Ishikawa (cell line): ENCODE measurements around the gene HSD11B1.

Experiments
- CEBPB ChIP-seq: IDR thresholded peaks from 2 replicates; pipeline ENCODE4 v1.6.1; 2012
- CREB1 ChIP-seq: IDR thresholded peaks from 2 replicates; pipeline ENCODE4 v1.6.1; 2012; ENCODE audit warnings: low read depth
- EGR1 ChIP-seq: IDR thresholded peaks from 2 replicates; pipeline ENCODE4 v1.6.1; 2012
- EP300 ChIP-seq: IDR thresholded peaks from 2 replicates; pipeline ENCODE4 v1.6.1; 2012; ENCODE audit warnings: borderline replicate concordance
- FOXM1 ChIP-seq: IDR thresholded peaks from 2 replicates; pipeline ENCODE4 v1.6.1; 2012; ENCODE audit warnings: low read depth, borderline replicate concordance
- MAX ChIP-seq: IDR thresholded peaks from 2 replicates; pipeline ENCODE4 v1.6.1; 2012
- NFIC ChIP-seq: IDR thresholded peaks from 2 replicates; pipeline ENCODE4 v1.6.1; 2012
- RAD21 ChIP-seq: IDR thresholded peaks from 2 replicates; pipeline ENCODE4 v1.6.1; 2012; ENCODE audit warnings: low read depth
- REST ChIP-seq: IDR thresholded peaks from 2 replicates; pipeline ENCODE4 v1.6.1; 2012; ENCODE audit warnings: low read depth, mild to moderate bottlenecking
- TAF1 ChIP-seq: IDR thresholded peaks from 2 replicates; pipeline ENCODE4 v1.6.1; 2012; ENCODE audit warnings: low read depth, mild to moderate bottlenecking
- TCF12 ChIP-seq: IDR thresholded peaks from 2 replicates; pipeline ENCODE4 v1.6.1; 2012; ENCODE audit warnings: low read depth
- TEAD4 ChIP-seq: IDR thresholded peaks from 2 replicates; pipeline ENCODE4 v1.6.1; 2012
- YY1 ChIP-seq: IDR thresholded peaks from 2 replicates; pipeline ENCODE4 v1.6.1; 2012; ENCODE audit warnings: low read depth
- ZBTB7A ChIP-seq: IDR thresholded peaks from 2 replicates; pipeline ENCODE4 v1.6.1; 2012; ENCODE audit warnings: low read depth
- TF ChIP-seq, protein P1 (sequence below): IDR thresholded peaks from 2 replicates; pipeline ENCODE4 v1.6.1; 2012

Gene HSD11B1

DNA sequence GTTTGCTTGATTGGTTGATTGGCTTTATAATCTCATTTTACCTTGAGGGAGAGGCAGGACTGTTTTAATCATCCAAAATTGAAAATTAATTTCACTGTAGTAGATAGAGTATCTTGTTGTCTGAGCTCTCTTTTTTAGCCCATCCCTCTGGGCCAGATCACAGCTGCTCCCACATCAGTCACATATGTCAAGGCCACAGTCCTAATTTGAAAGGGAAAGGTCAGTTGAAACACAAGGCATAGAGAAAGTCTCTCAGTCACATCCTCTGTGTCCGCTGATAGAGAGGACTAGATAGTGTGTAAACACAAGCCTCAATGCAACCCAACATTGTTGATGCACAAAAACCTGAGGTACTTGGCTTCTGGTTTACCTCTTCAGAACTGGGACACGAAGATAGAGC is 72.9 kb downstream of the HSD11B1 start:
- TF ChIP-seq RAD21 = no peak
- TF ChIP-seq, protein P1, sequence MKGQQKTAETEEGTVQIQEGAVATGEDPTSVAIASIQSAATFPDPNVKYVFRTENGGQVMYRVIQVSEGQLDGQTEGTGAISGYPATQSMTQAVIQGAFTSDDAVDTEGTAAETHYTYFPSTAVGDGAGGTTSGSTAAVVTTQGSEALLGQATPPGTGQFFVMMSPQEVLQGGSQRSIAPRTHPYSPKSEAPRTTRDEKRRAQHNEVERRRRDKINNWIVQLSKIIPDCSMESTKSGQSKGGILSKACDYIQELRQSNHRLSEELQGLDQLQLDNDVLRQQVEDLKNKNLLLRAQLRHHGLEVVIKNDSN = no peak
- no peak for TF ChIP-seq YY1
- TF ChIP-seq ZBTB7A = no peak
- TF ChIP-seq CREB1 = no peak
- no peak for TF ChIP-seq EGR1
- TF ChIP-seq CEBPB = no peak
- TF ChIP-seq TEAD4 = no peak
- no peak for TF ChIP-seq EP300
- no peak for TF ChIP-seq FOXM1
- TF ChIP-seq REST = no peak
- TF ChIP-seq TAF1 = no peak
- TF ChIP-seq TCF12 = no peak
- no peak for TF ChIP-seq MAX
- TF ChIP-seq NFIC = no peak

GRCh38 chr1:209778102-209778501 is 73.5 kb downstream of the HSD11B1 start:
- TF ChIP-seq, protein P1 = no peak
- TF ChIP-seq EP300 (no peak), NFIC (no peak), FOXM1 (no peak), ZBTB7A (no peak), MAX (no peak)

- no peak for TF ChIP-seq ZBTB7A
- no peak for TF ChIP-seq REST
- no peak for TF ChIP-seq CEBPB
- TF ChIP-seq TEAD4 = no peak
- no peak for TF ChIP-seq TCF12
- TF ChIP-seq YY1 = no peak
- no peak for TF ChIP-seq EGR1
- no peak for TF ChIP-seq TAF1
- no peak for TF ChIP-seq FOXM1
- TF ChIP-seq, protein P1 = no peak
- no peak for TF ChIP-seq NFIC
- TF ChIP-seq RAD21 = no peak
- TF ChIP-seq EP300 = no peak
- TF ChIP-seq MAX = no peak
Measured at GRCh38 chr1:209780268-209780667, 75.6 kb downstream of the HSD11B1 start.

- TF ChIP-seq CREB1 (no peak), EGR1 (no peak), MAX (no peak), TEAD4 (no peak), REST (no peak), ZBTB7A (no peak)
Measured at GRCh38 chr1:209783386-209783785, 78.7 kb downstream of the HSD11B1 start.
